NAMALWA (cell line): ENCODE results near the gene CARMIL1.

Experiments
- DNase-seq: peaks from one replicate; pipeline ENCODE4 v3.0.0-alpha.2; 2015; ENCODE audit warnings: low spot score

Gene CARMIL1

GRCh38 chr6:25477006-25477590 is 197.9 kb downstream of the CARMIL1 start:
- no peak for DNase-seq

- DNase-seq, result no peak
Measured at GRCh38 chr6:25478973-25479372, 199.8 kb downstream of the CARMIL1 start.

- no peak for DNase-seq
Measured at GRCh38 chr6:25481267-25481666, 202.1 kb downstream of the CARMIL1 start.

- no peak for DNase-seq
Measured at GRCh38 chr6:25482996-25483395, 203.8 kb downstream of the CARMIL1 start.

- DNase-seq, result no peak
Measured at GRCh38 chr6:25483943-25484342, 204.8 kb downstream of the CARMIL1 start.

- no peak for DNase-seq
Measured at GRCh38 chr6:25484900-25485299, 205.7 kb downstream of the CARMIL1 start.

GRCh38 chr6:25485821-25486534 is 206.8 kb downstream of the CARMIL1 start:
- no peak for DNase-seq

- no peak for DNase-seq
Measured at GRCh38 chr6:25486550-25486949, 207.4 kb downstream of the CARMIL1 start.

GRCh38 chr6:25487012-25487411 is 207.8 kb downstream of the CARMIL1 start:
- no peak for DNase-seq

GRCh38 chr6:25488156-25488555 is 209.0 kb downstream of the CARMIL1 start:
- DNase-seq, result no peak

GRCh38 chr6:25489399-25489798 is 210.2 kb downstream of the CARMIL1 start:
- DNase-seq, result peak; percentile 25

- DNase-seq, result peak; percentile 90
Measured at GRCh38 chr6:25490018-25490801, 211.0 kb downstream of the CARMIL1 start.

GRCh38 chr6:25492951-25493350 is 213.8 kb downstream of the CARMIL1 start:
- no peak for DNase-seq

GRCh38 chr6:25494469-25494868 is 215.3 kb downstream of the CARMIL1 start:
- no peak for DNase-seq

- no peak for DNase-seq
Measured at GRCh38 chr6:25497383-25498040, 218.3 kb downstream of the CARMIL1 start.

- DNase-seq, result no peak
Measured at GRCh38 chr6:25498505-25498904, 219.3 kb downstream of the CARMIL1 start.

GRCh38 chr6:25499615-25500235 is 220.6 kb downstream of the CARMIL1 start:
- DNase-seq, result no peak

- no peak for DNase-seq
Measured at GRCh38 chr6:25503686-25504085, 224.5 kb downstream of the CARMIL1 start.

GRCh38 chr6:25504661-25505060 is 225.5 kb downstream of the CARMIL1 start:
- DNase-seq, result no peak

- DNase-seq, result no peak
Measured at GRCh38 chr6:25506020-25506419, 226.8 kb downstream of the CARMIL1 start.

- no peak for DNase-seq
Measured at GRCh38 chr6:25508051-25508450, 228.9 kb downstream of the CARMIL1 start.

- DNase-seq, result no peak
Measured at GRCh38 chr6:25511376-25511775, 232.2 kb downstream of the CARMIL1 start.
